Body of pancreas (tissue), 4 donors: ENCODE results near the gene TDO2.

Experiments
- CTCF ChIP-seq, 7 experiments: fragments of 450-650 bp in 4 of 7; fragments of 200-600 bp in 3 of 7; sonication (generic) in 3 of 7; IDR thresholded peaks; one replicate each; pipeline ENCODE4 v1.5.1; 2016 to 2019; ENCODE audit warnings: antibody characterized with exemption in 7 of 7
- POLR2A ChIP-seq, 3 donors: fragments of 450-650 bp; IDR thresholded peaks; one replicate each; pipeline ENCODE4 v1.6.1; 2016; ENCODE audit warnings: antibody characterized with exemption in 3 of 3, mild to moderate bottlenecking in 2 of 3

GRCh38 chr4:155960522-155960921 is 57.0 kb downstream of the TDO2 start:
- no peak for TF ChIP-seq CTCF (IDR thresholded peaks at IDR 0.05)
- TF ChIP-seq POLR2A (IDR thresholded peaks at IDR 0.05), result no peak
